Transverse colon (tissue), 4 donors: ENCODE measurements around the gene DUS4L. TPM values are rescaled to one million over a fixed set of nuclear protein-coding genes. Genes with fewer than 3 reads are reported as not detected.
A peak's percentile ranks its signal among the peaks of the same experiment; 100 is the strongest.

Source experiments
- DNase-seq: peaks from one replicate; pipeline ENCODE4 v3.0.0-alpha.2; 2019
- H3K27ac ChIP-seq, 4 donors: fragments of 200-600 bp; sonication (generic); 2 replicates each; pipeline ENCODE4 v1.5.1; 2016 to 2018; ENCODE audit warnings: inconsistent platforms in 4 of 4
- H3K27me3 ChIP-seq: fragments of 200-600 bp; sonication (generic); 2 replicates; pipeline ENCODE4 v1.5.1; 2017; ENCODE audit warnings: inconsistent platforms
- H3K36me3 ChIP-seq, 4 donors: fragments of 200-600 bp; sonication (generic); 2 replicates each; pipeline ENCODE4 v1.5.1; 2017 to 2019; ENCODE audit warnings: inconsistent platforms in 4 of 4
- H3K4me1 ChIP-seq, 4 donors: fragments of 200-600 bp; sonication (generic); 2 replicates each; pipeline ENCODE4 v1.5.1; 2017 to 2020; ENCODE audit warnings: inconsistent platforms in 4 of 4
- H3K4me3 ChIP-seq, 4 donors: fragments of 200-600 bp; sonication (generic); 1 replicate in 1 of 4; 2 replicates in 3 of 4; pipeline versions ENCODE4 v1.5.1 to v1.6.1; 2017 to 2019; ENCODE audit warnings: inconsistent platforms in 4 of 4
- H3K9me3 ChIP-seq, 2 donors: fragments of 200-600 bp; sonication (generic); 2 replicates each; pipeline ENCODE4 v1.5.1; 2017 to 2019; ENCODE audit warnings: inconsistent platforms in 2 of 2
- EP300 ChIP-seq: sonication (generic); formaldehyde crosslinking; IDR thresholded peaks from one replicate; pipeline ENCODE4 v1.6.1; 2017; ENCODE audit warnings: antibody characterized with exemption, low read depth
- POLR2A ChIP-seq: fragments of 450-650 bp; IDR thresholded peaks from one replicate; pipeline ENCODE4 v1.6.1; 2016; ENCODE audit warnings: antibody characterized with exemption, mild to moderate bottlenecking, moderate library complexity
- POLR2AphosphoS5 ChIP-seq, 3 donors: sonication (generic); formaldehyde crosslinking; IDR thresholded peaks; one replicate each; pipeline ENCODE4 v1.6.1; 2016; ENCODE audit warnings: antibody characterized with exemption in 3 of 3
- WGBS, 2 donors: methylation state at CpG; one replicate each; pipeline ENCODE4 v1.1.5; 2018; ENCODE audit warnings: low coverage in 1 of 2; 5-methylcytosine and 5-hydroxymethylcytosine counted together
- in situ Hi-C, 4 donors: fragments of 200-750 bp; cut with MboI; loops; one replicate each; pipeline versions ENCODE4 v1.15.0 to v1.15.1; 2017; ENCODE audit warnings: low sequenced_read_pairs in 3 of 4, low pct_ligation_motif_present in 1 of 4, low pct_unique_long_range_greater_than_20kb in 1 of 4
- intact Hi-C: fragments of 100-400 bp; cut with DNase I; formaldehyde crosslinking; loops from one replicate; pipeline ENCODE4 v1.15.1; 2023; ENCODE audit warnings: low total_unique reads
- total RNA-seq, 4 donors: library from RNA; depleted of rRNA; stranded (reverse); fragments of >200 nt; gene quantifications; one replicate each; pipeline ENCODE4 v1.1.0, GENCODE V29; 2016
- TF ChIP-seq, protein P1 (sequence below), 5 experiments: fragments of 200-600 bp in 3 of 5; fragments of 450-650 bp in 2 of 5; sonication (generic) in 3 of 5; IDR thresholded peaks; 1 replicate in 2 of 5; 2 replicates in 3 of 5; pipeline ENCODE4 v1.5.1; 2016 to 2017; ENCODE audit warnings: antibody characterized with exemption in 5 of 5, inconsistent platforms in 3 of 5, mild to moderate bottlenecking in 2 of 5, moderate library complexity in 1 of 5

The DUS4L gene
- total RNA-seq, 4 donors from 2014 or later, result 1.2 to 10.2 (median 4.4) TPM

DNA sequence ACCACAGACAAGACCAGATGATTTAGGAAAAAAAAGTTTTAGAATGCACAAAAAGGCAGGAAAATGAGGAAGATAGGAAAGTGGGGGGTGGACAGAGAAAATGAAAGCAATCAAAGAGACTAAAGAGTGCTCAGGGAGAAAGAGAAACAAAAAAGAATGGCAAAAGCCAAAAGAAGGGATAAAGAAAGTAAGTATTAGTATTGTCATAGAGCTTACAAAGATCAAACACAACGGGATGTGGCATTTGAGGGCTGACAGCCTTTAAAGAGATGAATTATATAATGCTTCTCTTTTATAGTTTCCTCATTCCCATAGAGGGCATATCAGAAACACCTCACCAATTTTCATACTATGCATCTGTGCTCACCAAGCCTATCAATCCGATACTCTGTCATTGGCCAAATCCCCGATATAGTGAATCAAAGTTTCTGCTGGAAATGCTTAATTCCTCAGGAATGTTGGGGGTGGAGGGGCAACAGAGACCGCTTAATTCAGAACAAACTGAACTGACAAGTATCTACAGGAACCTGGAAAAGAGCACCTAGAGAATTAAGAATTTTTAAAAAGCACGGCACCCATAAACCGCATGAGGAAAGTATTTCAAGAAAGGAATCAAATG, 2.8 kb upstream of the DUS4L start:
- TF ChIP-seq EP300 (no peak), POLR2A (no peak), POLR2AphosphoS5 (IDR thresholded peaks at IDR 0.05) (no peak)
- TF ChIP-seq, protein P1, sequence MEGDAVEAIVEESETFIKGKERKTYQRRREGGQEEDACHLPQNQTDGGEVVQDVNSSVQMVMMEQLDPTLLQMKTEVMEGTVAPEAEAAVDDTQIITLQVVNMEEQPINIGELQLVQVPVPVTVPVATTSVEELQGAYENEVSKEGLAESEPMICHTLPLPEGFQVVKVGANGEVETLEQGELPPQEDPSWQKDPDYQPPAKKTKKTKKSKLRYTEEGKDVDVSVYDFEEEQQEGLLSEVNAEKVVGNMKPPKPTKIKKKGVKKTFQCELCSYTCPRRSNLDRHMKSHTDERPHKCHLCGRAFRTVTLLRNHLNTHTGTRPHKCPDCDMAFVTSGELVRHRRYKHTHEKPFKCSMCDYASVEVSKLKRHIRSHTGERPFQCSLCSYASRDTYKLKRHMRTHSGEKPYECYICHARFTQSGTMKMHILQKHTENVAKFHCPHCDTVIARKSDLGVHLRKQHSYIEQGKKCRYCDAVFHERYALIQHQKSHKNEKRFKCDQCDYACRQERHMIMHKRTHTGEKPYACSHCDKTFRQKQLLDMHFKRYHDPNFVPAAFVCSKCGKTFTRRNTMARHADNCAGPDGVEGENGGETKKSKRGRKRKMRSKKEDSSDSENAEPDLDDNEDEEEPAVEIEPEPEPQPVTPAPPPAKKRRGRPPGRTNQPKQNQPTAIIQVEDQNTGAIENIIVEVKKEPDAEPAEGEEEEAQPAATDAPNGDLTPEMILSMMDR (IDR thresholded peaks at IDR 0.05), result no peak
- no peaks in the 10 kb centered on the region for H3K9me3 ChIP-seq
- in situ Hi-C loops (loop anchor here in 2 of 4 donors (25.0 kb wide), 1 partner anchor 176 kb away; the partner anchor contains the start of gene CBLL1 (in 2 of the 2)), intact Hi-C loops (no loop called here)
- peaks cover 19 to 48% (median 29%) of the 10 kb centered on the region in 4 donors for H3K4me1 ChIP-seq
- H3K4me3 ChIP-seq, result no peak overlapping the region
- H3K27me3 ChIP-seq, result no peaks in the 10 kb centered on the region
- WGBS, 2 donors, result 79 to 85% methylated on average over 5 to 6 of the region's 6 CpGs
- H3K36me3 ChIP-seq, result peaks cover 0 to 14% (median 4%) of the 10 kb centered on the region in 4 donors
- no peak for DNase-seq
- peak overlapping the region in 3 of 4 donors; percentile 26 to 40 (median 31) for H3K27ac ChIP-seq

DNA sequence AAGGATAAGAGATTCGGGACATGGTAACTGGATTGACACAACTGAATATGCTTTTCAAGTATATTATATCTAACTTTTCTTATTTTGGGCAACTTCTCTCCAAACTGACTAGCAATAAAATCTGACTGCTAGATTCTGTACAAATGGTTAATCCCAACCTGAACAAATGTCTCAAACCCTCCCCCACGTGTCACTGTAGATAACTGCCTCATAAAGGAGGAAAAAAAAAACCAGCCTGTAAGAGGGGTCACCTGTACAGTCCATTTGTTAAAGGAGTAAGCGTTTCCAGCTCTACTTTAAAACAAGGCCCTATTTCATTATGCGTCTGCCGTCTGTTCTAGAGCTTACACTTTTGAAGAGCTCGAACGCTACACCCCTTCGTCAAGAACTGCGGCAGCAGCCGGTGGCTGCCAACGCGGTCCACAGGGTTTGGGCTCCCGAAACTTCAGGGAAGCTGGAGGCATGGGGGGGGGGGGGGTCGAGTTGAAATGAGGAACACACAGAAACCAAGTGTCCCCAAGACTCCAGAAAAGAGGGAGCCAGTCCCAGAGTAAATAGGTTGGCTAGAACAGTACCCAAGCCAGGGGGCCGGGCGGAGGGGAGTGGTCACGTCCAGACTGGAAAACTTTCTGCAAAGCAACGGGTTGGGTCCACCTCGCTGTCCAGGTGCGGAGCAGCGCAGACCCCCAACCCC, 543 bp upstream of the DUS4L start:
- 2 to 26% methylated on average over 3 to 20 of the region's 21 CpGs for WGBS, 2 donors
- in situ Hi-C loops (loop anchor here in 2 of 4 donors (25.0 kb wide), 1 partner anchor 174 kb away; the partner anchor contains the start of gene CBLL1 (in 2 of the 2)), intact Hi-C loops (no loop called here)
- no peaks in the 10 kb centered on the region for H3K36me3 ChIP-seq
- TF ChIP-seq, protein P1 (IDR thresholded peaks at IDR 0.05), result no peak
- no peak for TF ChIP-seq POLR2A
- TF ChIP-seq EP300, result no peak
- no peak for TF ChIP-seq POLR2AphosphoS5 (IDR thresholded peaks at IDR 0.05)
- peak overlapping the region; percentile 78 to 94 (median 85) for H3K4me3 ChIP-seq
- H3K4me1 ChIP-seq, result peaks cover 19 to 48% (median 29%) of the 10 kb centered on the region in 4 donors
- H3K27me3 ChIP-seq, result no peaks in the 10 kb centered on the region
- H3K9me3 ChIP-seq, result no peaks in the 10 kb centered on the region
- peak overlapping the region; percentile 95 to 99 (median 98) for H3K27ac ChIP-seq
- DNase-seq, result no peak

DNA sequence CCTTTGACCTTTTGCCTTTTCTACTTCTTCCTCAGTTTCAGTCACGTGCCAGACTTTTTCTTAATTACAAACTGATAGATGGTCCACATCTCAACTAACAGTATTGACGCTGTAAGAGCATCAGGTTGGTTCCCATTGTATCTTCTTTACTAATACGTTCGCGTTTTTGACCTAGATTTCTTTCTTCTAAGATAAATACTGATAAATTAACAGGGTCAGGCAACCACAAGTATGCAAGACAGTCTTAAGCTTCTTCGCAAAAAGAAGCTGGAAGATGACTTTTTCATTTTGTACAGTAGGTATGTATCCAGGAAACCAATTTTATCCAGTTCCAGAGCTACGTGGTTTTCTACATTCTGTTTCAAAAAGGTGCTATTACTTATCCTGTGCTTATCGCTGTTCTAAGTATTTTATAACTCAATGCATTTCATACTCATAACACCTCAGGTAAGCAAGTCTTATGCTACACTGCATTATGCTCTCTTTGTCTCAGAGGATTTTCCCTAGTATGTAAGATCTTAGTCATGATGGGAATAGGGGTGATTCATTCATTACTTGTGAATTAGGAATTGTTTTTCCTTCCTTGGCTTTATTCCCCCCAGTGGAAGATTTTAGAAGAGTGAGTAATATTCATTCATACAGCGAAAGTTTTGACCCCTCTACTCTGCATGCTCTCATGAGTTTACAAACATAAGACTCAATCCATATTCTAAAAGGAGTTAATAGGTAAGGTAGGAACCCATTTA, 955 bp downstream of the DUS4L start:
- no peaks in the 10 kb centered on the region for H3K36me3 ChIP-seq
- intact Hi-C loops (no loop called here), in situ Hi-C loops (loop anchor here in 2 of 4 donors (25.0 kb wide), 1 partner anchor 173 kb away; the partner anchor contains the start of gene CBLL1 (in 2 of the 2))
- no peaks in the 10 kb centered on the region for H3K27me3 ChIP-seq
- DNase-seq, result no peak
- no peaks in the 10 kb centered on the region for H3K9me3 ChIP-seq
- WGBS, 2 donors, result 32 to 40% methylated on average over 9 of the region's 9 CpGs
- no peak for TF ChIP-seq POLR2AphosphoS5 (IDR thresholded peaks at IDR 0.05)
- TF ChIP-seq, protein P1 (IDR thresholded peaks at IDR 0.05), result no peak
- no peak for TF ChIP-seq EP300
- no peak for TF ChIP-seq POLR2A
- peak overlapping the region; percentile 95 to 99 (median 98) for H3K27ac ChIP-seq
- peaks cover 19 to 41% (median 29%) of the 10 kb centered on the region in 4 donors for H3K4me1 ChIP-seq
- H3K4me3 ChIP-seq, result peak overlapping the region; percentile 78 to 94 (median 85)

DNA sequence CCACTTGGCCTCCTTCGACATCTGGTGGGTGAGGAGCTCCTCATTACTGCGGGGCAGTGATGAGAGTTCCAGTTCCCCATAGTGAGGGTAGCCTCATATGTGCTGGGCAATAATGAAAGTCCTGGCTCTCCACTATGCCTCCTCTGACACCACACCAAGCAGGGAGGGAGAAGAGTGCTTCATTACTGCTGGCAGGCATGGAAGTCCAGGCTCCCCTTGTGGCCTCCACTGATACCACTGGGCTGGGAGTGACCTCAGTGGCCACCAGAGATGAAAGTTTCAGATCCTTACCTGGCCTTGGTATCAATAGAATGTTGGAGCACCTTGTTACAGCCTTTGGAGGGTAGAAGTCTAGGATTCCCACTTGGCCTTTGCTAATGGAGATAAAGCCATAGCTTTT, 6.5 kb downstream of the DUS4L start:
- in situ Hi-C loops (loop anchor here in 2 of 4 donors (25.0 kb wide), 1 partner anchor 167 kb away; the partner anchor contains the start of gene CBLL1 (in 2 of the 2)), intact Hi-C loops (no loop called here)
- Histone ChIP-seq H3K9me3 (no peaks in the 10 kb centered on the region), H3K4me3 (no peak overlapping the region), H3K27me3 (no peaks in the 10 kb centered on the region), H3K27ac (no peak overlapping the region), H3K36me3 (no peaks in the 10 kb centered on the region), H3K4me1 (peaks cover 0 to 1% (median 0%) of the 10 kb centered on the region in 4 donors)
- TF ChIP-seq, protein P1 (IDR thresholded peaks at IDR 0.05), result no peak
- TF ChIP-seq POLR2A (no peak), POLR2AphosphoS5 (IDR thresholded peaks at IDR 0.05) (no peak)
- 91 to 100% methylated on average over 1 to 2 of the region's 2 CpGs for WGBS, 2 donors
- DNase-seq, result no peak
